Germinal center (tissue), 1 donor: ENCODE measurements around the gene EIF2B2.
A peak's percentile ranks its signal among the peaks of the same experiment; 100 is the strongest.

ENCODE experiments used
- DNase-seq: peaks from one replicate; pipeline ENCODE4 v3.0.0; 2012; ENCODE audit warnings: mixed read lengths, low spot score

Gene EIF2B2

GRCh38 chr14:75046275-75046674 is 43.6 kb downstream of the EIF2B2 start:
- no peak for DNase-seq

DNA sequence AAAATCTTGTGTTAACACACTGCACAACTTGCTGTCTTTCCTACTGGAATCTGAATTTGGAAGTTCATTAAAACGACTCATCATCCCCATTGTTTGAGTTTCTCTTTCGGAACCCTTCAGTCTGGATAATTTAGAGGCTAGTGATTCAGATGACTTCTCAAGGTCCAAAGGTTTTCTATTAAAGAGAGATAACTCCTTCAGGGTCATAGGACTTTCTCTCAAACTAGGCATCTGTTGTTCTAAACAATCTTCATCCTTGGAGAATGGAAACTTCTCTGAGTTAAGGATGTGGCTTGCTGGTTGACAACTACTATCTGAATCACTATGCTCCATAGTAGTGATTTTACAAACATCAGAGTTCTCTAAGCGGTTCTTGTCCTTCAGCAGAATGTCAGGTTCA is 44.2 kb downstream of the EIF2B2 start:
- no peak for DNase-seq

- no peak for DNase-seq
Observed at GRCh38 chr14:75047506-75047905, 44.8 kb downstream of the EIF2B2 start.

- DNase-seq = no peak
Observed at GRCh38 chr14:75048101-75048500, 45.4 kb downstream of the EIF2B2 start.

- no peak for DNase-seq
Observed at GRCh38 chr14:75049136-75049535, 46.4 kb downstream of the EIF2B2 start.

GRCh38 chr14:75049731-75050201 is 47.0 kb downstream of the EIF2B2 start:
- no peak for DNase-seq

- DNase-seq = peak; percentile 90
Observed at GRCh38 chr14:75050852-75051555, 48.3 kb downstream of the EIF2B2 start, which contains the start of gene MLH3. Gene MLH3 (minus strand): TSS chr14:75051467. CDS start chr14:75049655, 1,812 bp downstream.

- DNase-seq = no peak
Observed at GRCh38 chr14:75051556-75051899, 48.8 kb downstream of the EIF2B2 start.

DNA sequence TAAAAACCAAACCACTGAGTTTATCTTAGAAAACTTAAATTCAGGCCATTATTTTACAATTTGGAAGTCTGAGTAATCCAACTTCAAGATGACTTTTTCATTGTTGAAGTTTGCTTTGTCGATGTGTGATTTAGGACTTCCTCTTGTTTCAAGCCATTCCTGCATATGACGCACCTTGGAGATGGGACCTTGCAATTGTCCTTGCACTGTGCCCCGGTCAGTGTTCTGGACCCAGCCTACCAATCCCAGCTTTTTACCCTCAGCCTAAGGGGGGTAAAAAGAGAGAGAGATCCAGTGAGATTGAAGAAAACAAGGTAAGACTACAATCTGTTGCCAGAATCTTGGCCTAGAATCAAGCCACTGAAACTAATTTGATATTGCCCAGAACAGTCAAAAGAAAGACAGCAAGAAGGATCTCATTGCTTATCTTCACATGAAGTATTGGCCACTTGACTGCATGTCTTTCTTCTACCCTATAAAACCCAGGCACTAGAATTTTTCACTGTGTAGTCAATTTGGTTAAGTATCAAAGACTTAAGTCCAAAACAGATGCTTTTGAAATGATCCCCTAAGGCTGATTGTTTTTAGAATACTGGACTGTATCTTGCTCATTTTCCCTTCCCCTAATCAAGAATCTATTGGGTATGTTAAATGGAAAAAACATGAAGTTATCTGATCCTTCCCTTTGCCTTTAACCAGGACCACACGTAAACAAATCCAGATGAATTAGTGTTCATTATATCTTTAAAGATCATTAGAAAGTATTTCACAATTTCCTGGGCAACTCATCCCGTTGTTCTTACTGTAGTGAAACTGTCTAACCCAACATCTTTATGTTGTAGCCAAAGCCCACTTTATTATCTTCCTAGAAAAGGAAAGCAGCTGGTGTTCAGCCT is 50.9 kb downstream of the EIF2B2 start:
- no peak for DNase-seq

GRCh38 chr14:75054421-75054820 is 51.7 kb downstream of the EIF2B2 start:
- no peak for DNase-seq

GRCh38 chr14:75059642-75060041 is 56.9 kb downstream of the EIF2B2 start:
- DNase-seq = no peak

GRCh38 chr14:75060420-75060819 is 57.7 kb downstream of the EIF2B2 start:
- DNase-seq = no peak
